Measurements from ENCODE around the gene LRP10. TPM values are rescaled to one million over a fixed set of nuclear protein-coding genes. Genes with fewer than 3 reads are reported as not detected.

LRP10 gene
- total and polyA plus RNA-seq, 2 of the 4 experiments (the other 2 are of a cell fraction) = 25.1 to 118 TPM

GRCh38 chr14:22929104-22929960, 57.8 kb downstream of the LRP10 start, which contains the start of gene PRMT5:
TSS of gene PRMT5 (minus strand) at chr14:22929376. CDS start at chr14:22929361, 15 bp downstream.
- peak within 1 kb of the TSS; percentile 33 to 95 for H4K8ac ChIP-seq (ENCODE audit: low read depth in 2 of 2, low read length in 2 of 2)
- TF ChIP-seq MXI1 (IDR thresholded peaks at IDR 0.05; ENCODE audit: borderline replicate concordance, low read depth, low read length) (peak; percentile 95; the same call in 1 of the 2 replicates), POLR2A (IDR thresholded peaks at IDR 0.05; ENCODE audit: low read depth, low read length) (peak; percentile 91), FOS (IDR thresholded peaks at IDR 0.05; ENCODE audit: low read depth, low read length) (peak; percentile 96), RAD21 (IDR thresholded peaks at IDR 0.05; ENCODE audit: low read length) (no peak), BHLHE40 (IDR thresholded peaks at IDR 0.05; ENCODE audit: low read depth, low read length) (no peak), MAZ (IDR thresholded peaks at IDR 0.05; ENCODE audit: borderline replicate concordance, low read depth, low read length) (0 out of 2 replicates have a peak, but pooled peaks have one; percentile 32), CTCF (conservative IDR thresholded peaks at IDR 0.05; ENCODE audit: low read depth, low read length) (no peak), RFX5 (IDR thresholded peaks at IDR 0.05; ENCODE audit: low read depth, low read length) (0 out of 2 replicates have a peak, but pooled peaks have one; percentile 22), CEBPB (IDR thresholded peaks at IDR 0.05; ENCODE audit: low read depth, low read length) (peak; percentile 74), NFE2L2 (IDR thresholded peaks at IDR 0.05; ENCODE audit: low read depth, low read length) (0 out of 2 replicates have a peak, but pooled peaks have one; percentile 6), USF2 (IDR thresholded peaks at IDR 0.05; ENCODE audit: low read depth, low read length) (peak; percentile 41)
- peak within 1 kb of the TSS; percentile 5; the same call in 1 of the 3 replicates for H2BK15ac ChIP-seq (ENCODE audit: low read depth, low read length)
- H2AK9ac ChIP-seq (replicated peaks; ENCODE audit: low read depth, low read length, poor library complexity) = peak within 1 kb of the TSS; percentile 98
- dilution Hi-C loops (cut with HindIII; ENCODE audit: low sequenced_read_pairs, unreplicated experiment) = no loop called here
- H3K23ac ChIP-seq (ENCODE audit: low read depth, low read length) = peak within 1 kb of the TSS; percentile 59
- peaks cover 13% of the 10 kb centered on the region for H3K36me3 ChIP-seq (ENCODE audit: control insufficient read depth, insufficient read depth, low read length)
- H3K4me2 ChIP-seq (ENCODE audit: low read depth, low read length) = peak within 1 kb of the TSS; percentile 83
- peak within 1 kb of the TSS; percentile 76 for H2AK5ac ChIP-seq (ENCODE audit: low read depth, low read length)
- H4K20me1 ChIP-seq (ENCODE audit: insufficient read depth, low read length) = no peaks in the 10 kb centered on the region
- peaks cover 7 to 35% of the 10 kb centered on the region in 2 experiments for H3K79me1 ChIP-seq (ENCODE audit: low read depth in 1 of 2, low read length in 2 of 2)
- peak within 1 kb of the TSS; percentile 68 for H3K56ac ChIP-seq (ENCODE audit: extremely low read depth, insufficient read depth, low read length)
- H3K27ac ChIP-seq (ENCODE audit: insufficient read depth, low read length) = peak within 1 kb of the TSS; percentile 82
- H3K4me3 ChIP-seq (ENCODE audit: insufficient read depth, low read depth, low read length) = peak within 1 kb of the TSS; percentile 64
- peak within 1 kb of the TSS; percentile 11 for H3K18ac ChIP-seq (ENCODE audit: low read depth, low read length)
- POLR2A ChIA-PET (ENCODE audit: unreplicated experiment) = interaction anchor here (0.5 kb wide), 1 partner anchor 95 kb away, joined by 9 read pairs; no protein-coding TSS in a partner anchor
- H3K4me1 ChIP-seq (ENCODE audit: control insufficient read depth, insufficient read depth, low read length) = peaks cover 3% of the 10 kb centered on the region; the same call in 1 of the 2 replicates
- peak within 1 kb of the TSS; percentile 83 for H4K91ac ChIP-seq (ENCODE audit: insufficient read depth, low read depth, low read length)
- no TSS peak for BruUV-seq (replicated peaks)
- peaks cover 3% of the 10 kb centered on the region; the same call in 1 of the 2 replicates for H3K9me1 ChIP-seq (ENCODE audit: insufficient read depth, low read length)
- no peak within 1 kb of the TSS for H2BK20ac ChIP-seq (ENCODE audit: low read depth, low read length)
- CTCF ChIA-PET = interaction anchor here (0.8 to 2.1 kb wide), 12 partner anchors 10 to 107 kb away, joined by 3 to 13 read pairs (median 4); partner anchors contain the start of genes AJUBA, HAUS4 and RBM23
- H3K9ac ChIP-seq (ENCODE audit: low read depth, low read length) = peak within 1 kb of the TSS; percentile 80
- intact Hi-C loops (cut with micrococcal nuclease) = loop anchor here (2.0 kb wide), 2 partner anchors 53 to 133 kb away; partner anchors contain the start of gene AJUBA
- in situ Hi-C loops (cut with MboI; ENCODE audit: low sequenced_read_pairs) = no loop called here
- H2BK5ac ChIP-seq (ENCODE audit: low read depth, low read length, poor library complexity, severe bottlenecking) = peak within 1 kb of the TSS; percentile 72
- H3K9me3 ChIP-seq (ENCODE audit: control insufficient read depth, insufficient read depth, low read length) = no peaks in the 10 kb centered on the region
- no peaks in the 10 kb centered on the region for H3K27me3 ChIP-seq (ENCODE audit: control insufficient read depth, insufficient read depth, low read length)
- H3K4ac ChIP-seq (ENCODE audit: low read depth, low read length) = peak within 1 kb of the TSS; percentile 84
- peak; percentile 100 for DNase-seq
- peak within 1 kb of the TSS; percentile 34; the same call in 1 of the 2 replicates for H2BK120ac ChIP-seq (ENCODE audit: low read depth, low read length)
- 0% methylated on average over 30 of the region's 51 CpGs; no CpG with 5 or more reads in 1 of the 2 experiments for whole genome bisulfite sequencing, 2 experiments (ENCODE audit: extremely low coverage in 2 of 2, insufficient read length in 1 of 2)
- H3K14ac ChIP-seq (replicated peaks; ENCODE audit: low read depth, low read length) = peak within 1 kb of the TSS; percentile 90
- peak within 1 kb of the TSS; percentile 54 for H4K5ac ChIP-seq (ENCODE audit: low read depth, low read length)
- peak; percentile 97 for ATAC-seq (ENCODE audit: low read depth)
- peak within 1 kb of the TSS; percentile 99 for H2AFZ ChIP-seq (replicated peaks; ENCODE audit: low read length, poor library complexity)
